ENCODE data around the gene TRPM2. TPM values are rescaled to one million over a fixed set of nuclear protein-coding genes. Genes with fewer than 3 reads are reported as not detected.

Gene TRPM2
- total and polyA plus RNA-seq, 2 donors (not counting 3 experiments of a cell fraction or from before 2014, with no cell fraction given): not detected

- BruUV-seq (replicated peaks): no TSS peak
- H3K4me2 ChIP-seq (ENCODE audit: insufficient read depth, low read length): no peak overlapping the region
- no peaks in the 10 kb centered on the region for H4K20me1 ChIP-seq (replicated peaks; ENCODE audit: control insufficient read depth, extremely low read depth, insufficient read depth, low read length)
- ChIA-PET POLR2A (no interaction called here), CTCF (no interaction called here)
- dilution Hi-C loops (cut with MboI; ENCODE audit: extremely low pct_ligation_motif_present, low sequenced_read_pairs) (no loop called here), intact Hi-C loops (cut with micrococcal nuclease) (no loop called here)
- FAIRE-seq (no peak), DNase-seq (ENCODE audit: low read depth, low spot score) (no peak)
- TF ChIP-seq POLR2A (IDR thresholded peaks at IDR 0.05; ENCODE audit: low read depth, low read length) (no peak), MYC (IDR thresholded peaks at IDR 0.05; ENCODE audit: low read depth, low read length) (no peak), GATA2 (IDR thresholded peaks at IDR 0.05; ENCODE audit: insufficient read depth, insufficient read length, low read depth, low read length) (no peak), JUN (IDR thresholded peaks at IDR 0.05; ENCODE audit: borderline replicate concordance, insufficient read depth, insufficient read length, low read depth) (no peak)
- TF ChIP-seq, protein P1, sequence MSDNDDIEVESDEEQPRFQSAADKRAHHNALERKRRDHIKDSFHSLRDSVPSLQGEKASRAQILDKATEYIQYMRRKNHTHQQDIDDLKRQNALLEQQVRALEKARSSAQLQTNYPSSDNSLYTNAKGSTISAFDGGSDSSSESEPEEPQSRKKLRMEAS (IDR thresholded peaks at IDR 0.05; ENCODE audit: insufficient read depth, insufficient read length): no peak
- no peaks in the 10 kb centered on the region for H3K9me1 ChIP-seq (replicated peaks; ENCODE audit: control insufficient read depth, extremely low read depth, insufficient read depth, low read length)
- no peaks in the 10 kb centered on the region for H3K36me3 ChIP-seq (ENCODE audit: control insufficient read depth in 2 of 2, extremely low read depth in 1 of 2, insufficient read depth in 2 of 2, low read length in 2 of 2)
- no peaks in the 10 kb centered on the region for H3K4me1 ChIP-seq (ENCODE audit: control insufficient read depth, extremely low read depth, insufficient read depth, low read length)
- no peaks in the 10 kb centered on the region for H3K9me3 ChIP-seq (replicated peaks; ENCODE audit: control insufficient read depth, insufficient read depth, low read length)
- H2AFZ ChIP-seq (ENCODE audit: low read depth, low read length): no peak overlapping the region
- no peak overlapping the region for H3K9ac ChIP-seq (replicated peaks; ENCODE audit: extremely low read depth, insufficient read depth, low read length)
- H3K4me3 ChIP-seq (replicated peaks in 1 of 3; ENCODE audit: insufficient read depth in 1 of 3, low read depth in 1 of 3, low read length in 3 of 3): no peak overlapping the region
- no peaks in the 10 kb centered on the region for H3K27me3 ChIP-seq (ENCODE audit: control insufficient read depth in 2 of 2, insufficient read depth in 2 of 2, low read length in 2 of 2)
- no peak overlapping the region for H3K27ac ChIP-seq (ENCODE audit: insufficient read depth, low read depth, low read length)
- no peaks in the 10 kb centered on the region for H3K79me2 ChIP-seq (ENCODE audit: control insufficient read depth, insufficient read depth, low read length)
Observed at GRCh38 chr21:44418108-44418875, 64.9 kb downstream of the TRPM2 start.

DNA sequence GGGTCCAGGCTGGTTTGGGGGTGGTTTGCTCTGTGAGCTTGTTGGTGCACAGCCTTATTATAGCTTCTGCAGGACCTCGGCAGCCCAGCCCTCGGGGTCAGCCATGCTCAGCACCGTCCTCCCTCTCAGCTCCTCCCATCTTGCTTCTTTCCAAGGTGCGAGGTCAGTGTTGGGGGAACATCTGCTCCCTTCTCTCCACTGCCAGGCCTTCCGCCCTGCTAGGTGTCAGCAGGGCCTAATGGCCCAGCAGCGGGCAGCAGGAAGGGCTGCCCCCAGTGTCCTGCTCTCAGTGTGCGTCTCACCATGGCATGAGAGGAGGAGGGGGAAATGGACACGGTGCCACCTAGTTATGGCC, 65.4 kb downstream of the TRPM2 start:
- FAIRE-seq (no peak), DNase-seq (ENCODE audit: low read depth, low spot score) (no peak)
- no peak for TF ChIP-seq GATA2 (IDR thresholded peaks at IDR 0.05; ENCODE audit: insufficient read depth, insufficient read length, low read depth, low read length)
- no peak for TF ChIP-seq JUN (IDR thresholded peaks at IDR 0.05; ENCODE audit: borderline replicate concordance, insufficient read depth, insufficient read length, low read depth)
- TF ChIP-seq EZH2 (IDR thresholded peaks at IDR 0.05; ENCODE audit: borderline replicate concordance, low read depth, low read length, severe bottlenecking): no peak
- TF ChIP-seq, protein P2, sequence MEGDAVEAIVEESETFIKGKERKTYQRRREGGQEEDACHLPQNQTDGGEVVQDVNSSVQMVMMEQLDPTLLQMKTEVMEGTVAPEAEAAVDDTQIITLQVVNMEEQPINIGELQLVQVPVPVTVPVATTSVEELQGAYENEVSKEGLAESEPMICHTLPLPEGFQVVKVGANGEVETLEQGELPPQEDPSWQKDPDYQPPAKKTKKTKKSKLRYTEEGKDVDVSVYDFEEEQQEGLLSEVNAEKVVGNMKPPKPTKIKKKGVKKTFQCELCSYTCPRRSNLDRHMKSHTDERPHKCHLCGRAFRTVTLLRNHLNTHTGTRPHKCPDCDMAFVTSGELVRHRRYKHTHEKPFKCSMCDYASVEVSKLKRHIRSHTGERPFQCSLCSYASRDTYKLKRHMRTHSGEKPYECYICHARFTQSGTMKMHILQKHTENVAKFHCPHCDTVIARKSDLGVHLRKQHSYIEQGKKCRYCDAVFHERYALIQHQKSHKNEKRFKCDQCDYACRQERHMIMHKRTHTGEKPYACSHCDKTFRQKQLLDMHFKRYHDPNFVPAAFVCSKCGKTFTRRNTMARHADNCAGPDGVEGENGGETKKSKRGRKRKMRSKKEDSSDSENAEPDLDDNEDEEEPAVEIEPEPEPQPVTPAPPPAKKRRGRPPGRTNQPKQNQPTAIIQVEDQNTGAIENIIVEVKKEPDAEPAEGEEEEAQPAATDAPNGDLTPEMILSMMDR (IDR thresholded peaks at IDR 0.05; ENCODE audit: extremely low read depth in 1 of 2, insufficient read depth in 1 of 2, low read depth in 1 of 2, low read length in 2 of 2): no peak
- no peak for TF ChIP-seq POLR2AphosphoS5 (IDR thresholded peaks at IDR 0.05; ENCODE audit: insufficient read depth, low read depth, low read length)
- no peak for TF ChIP-seq FOS (IDR thresholded peaks at IDR 0.05; ENCODE audit: borderline replicate concordance, insufficient read depth, low read length)
- no peak for TF ChIP-seq POLR2A (IDR thresholded peaks at IDR 0.05; ENCODE audit: low read depth, low read length)
- no peak for TF ChIP-seq MYC (IDR thresholded peaks at IDR 0.05; ENCODE audit: low read depth, low read length)
- TF ChIP-seq, protein P1 (IDR thresholded peaks at IDR 0.05; ENCODE audit: insufficient read depth, insufficient read length): no peak
- no peak overlapping the region for H3K9ac ChIP-seq (replicated peaks; ENCODE audit: extremely low read depth, insufficient read depth, low read length)
- no TSS peak for BruUV-seq (replicated peaks)
- dilution Hi-C loops (cut with MboI; ENCODE audit: extremely low pct_ligation_motif_present, low sequenced_read_pairs): no loop called here
- ChIA-PET CTCF (no interaction called here), POLR2A (no interaction called here)
- no peaks in the 10 kb centered on the region for H3K4me1 ChIP-seq (ENCODE audit: control insufficient read depth, extremely low read depth, insufficient read depth, low read length)
- no peaks in the 10 kb centered on the region for H3K9me1 ChIP-seq (replicated peaks; ENCODE audit: control insufficient read depth, extremely low read depth, insufficient read depth, low read length)
- H3K4me2 ChIP-seq (ENCODE audit: insufficient read depth, low read length): no peak overlapping the region
- H3K9me3 ChIP-seq (replicated peaks; ENCODE audit: control insufficient read depth, insufficient read depth, low read length): no peaks in the 10 kb centered on the region
- no peak overlapping the region for H3K4me3 ChIP-seq (replicated peaks in 1 of 3; ENCODE audit: insufficient read depth in 1 of 3, low read depth in 1 of 3, low read length in 3 of 3)
- no peak overlapping the region for H3K27ac ChIP-seq (ENCODE audit: insufficient read depth, low read depth, low read length)
- H3K27me3 ChIP-seq (ENCODE audit: control insufficient read depth in 2 of 2, insufficient read depth in 2 of 2, low read length in 2 of 2): no peaks in the 10 kb centered on the region
- H3K79me2 ChIP-seq (ENCODE audit: control insufficient read depth, insufficient read depth, low read length): no peaks in the 10 kb centered on the region
- intact Hi-C loops (cut with micrococcal nuclease): no loop called here
- no peaks in the 10 kb centered on the region for H3K36me3 ChIP-seq (ENCODE audit: control insufficient read depth in 2 of 2, extremely low read depth in 1 of 2, insufficient read depth in 2 of 2, low read length in 2 of 2)
- no peaks in the 10 kb centered on the region for H4K20me1 ChIP-seq (replicated peaks; ENCODE audit: control insufficient read depth, extremely low read depth, insufficient read depth, low read length)
- H2AFZ ChIP-seq (ENCODE audit: low read depth, low read length): no peak overlapping the region

Measured in endothelial cell of umbilical vein (primary cell).